SK-N-MC (cell line): ENCODE results near the gene WDR27.
"Not testable (repeated sequence)": the region's sequence is repeated elsewhere in the genome, so short reads cannot be mapped to it uniquely, and the experiment has no call there.

ENCODE experiments used
- DNase-seq: peaks from one replicate; pipeline ENCODE4 v3.0.0-alpha.2; 2011; ENCODE audit warnings: low read depth, low spot score
- H3K27ac ChIP-seq: fragments of 200-600 bp; sonication (generic); 2 replicates; pipeline ENCODE4 v1.5.1; 2016; ENCODE audit warnings: mixed run types
- H3K36me3 ChIP-seq: fragments of 200-600 bp; sonication (generic); 2 replicates; pipeline ENCODE4 v1.6.1; 2017; ENCODE audit warnings: antibody characterized with exemption, low read length, mixed read lengths; ENCODE audit not compliant: insufficient read depth
- H3K4me3 ChIP-seq: fragments of 200-600 bp; sonication (generic); 2 replicates; pipeline ENCODE4 v1.5.1; 2016
- H3K9ac ChIP-seq: fragments of 200-600 bp; sonication (generic); 2 replicates; pipeline ENCODE4 v1.8.0; 2017; ENCODE audit warnings: mixed run types, mixed read lengths; ENCODE audit not compliant: insufficient read length
- H3K9me3 ChIP-seq: fragments of 200-600 bp; sonication (generic); 2 replicates; pipeline ENCODE4 v1.6.1; 2017; ENCODE audit warnings: low read depth, mild to moderate bottlenecking, antibody characterized with exemption, low read length, moderate library complexity, mixed read lengths
- EZH2 ChIP-seq: fragments of 200-600 bp; sonication (generic); IDR thresholded peaks from one replicate; pipeline ENCODE4 v1.6.1; 2017; ENCODE audit warnings: antibody characterized with exemption
- FOXP2 ChIP-seq: optimal IDR thresholded peaks from 2 replicates; pipeline ENCODE3; 2011; ENCODE audit warnings: mild to moderate bottlenecking, moderate library complexity; ENCODE audit not compliant: insufficient read depth; ENCODE audit errors: extremely low read length, control extremely low read depth
- POLR2AphosphoS5 ChIP-seq: IDR thresholded peaks from 2 replicates; pipeline ENCODE4 v1.6.1; 2012; ENCODE audit warnings: mild to moderate bottlenecking, low read depth, low read length, borderline replicate concordance

WDR27 gene

DNA sequence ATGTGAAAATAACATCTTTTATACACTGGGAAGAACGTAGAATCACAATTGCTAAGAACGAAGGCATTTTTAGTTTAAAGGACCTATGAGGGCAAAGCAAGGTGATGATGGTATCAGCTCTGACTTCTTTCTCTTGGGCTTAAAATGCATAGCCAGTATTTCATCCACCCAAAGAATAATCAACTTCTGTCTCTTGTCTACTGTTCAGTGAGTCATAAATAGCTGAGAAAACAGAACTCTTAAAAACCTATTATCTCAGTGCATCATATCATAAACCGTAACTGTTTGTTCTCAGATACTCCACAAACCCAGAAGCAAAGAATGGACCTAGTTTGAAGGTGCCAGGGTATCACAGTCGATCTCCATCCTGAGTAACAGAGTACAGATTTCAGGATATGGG, 17.3 kb upstream of the WDR27 start:
- H3K9ac ChIP-seq, result no peak overlapping the region
- H3K36me3 ChIP-seq, result peaks cover 45% of the 10 kb centered on the region
- no peak for TF ChIP-seq EZH2
- no peak for TF ChIP-seq FOXP2
- no peak for TF ChIP-seq POLR2AphosphoS5
- no peak overlapping the region for H3K27ac ChIP-seq
- H3K9me3 ChIP-seq, result no peaks in the 10 kb centered on the region
- no peak overlapping the region for H3K4me3 ChIP-seq
- DNase-seq, result no peak

DNA sequence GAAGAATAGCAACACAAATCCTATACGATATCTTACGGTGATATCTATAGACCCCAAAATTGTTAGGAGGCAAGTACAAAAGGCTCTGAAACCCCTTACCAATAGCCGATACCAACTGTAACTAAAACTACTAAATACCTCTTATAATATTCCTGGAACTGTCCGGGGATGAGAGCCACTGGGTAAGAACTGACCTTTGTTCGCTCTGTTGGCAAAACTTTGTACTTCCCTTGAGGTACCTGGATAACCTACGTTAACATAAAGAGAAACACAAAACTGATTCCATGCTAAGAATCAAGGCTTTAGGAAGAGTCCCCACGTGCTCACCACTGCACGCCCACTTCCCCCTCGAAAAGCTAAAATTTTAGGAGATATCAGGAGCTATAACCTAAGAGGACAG, 12.8 kb upstream of the WDR27 start:
- Histone ChIP-seq H3K9me3 (no peaks in the 10 kb centered on the region), H3K9ac (no peak overlapping the region), H3K36me3 (peaks cover 76% of the 10 kb centered on the region), H3K27ac (no peak overlapping the region), H3K4me3 (no peak overlapping the region)
- no peak for TF ChIP-seq EZH2
- no peak for TF ChIP-seq POLR2AphosphoS5
- no peak for TF ChIP-seq FOXP2
- no peak for DNase-seq

DNA sequence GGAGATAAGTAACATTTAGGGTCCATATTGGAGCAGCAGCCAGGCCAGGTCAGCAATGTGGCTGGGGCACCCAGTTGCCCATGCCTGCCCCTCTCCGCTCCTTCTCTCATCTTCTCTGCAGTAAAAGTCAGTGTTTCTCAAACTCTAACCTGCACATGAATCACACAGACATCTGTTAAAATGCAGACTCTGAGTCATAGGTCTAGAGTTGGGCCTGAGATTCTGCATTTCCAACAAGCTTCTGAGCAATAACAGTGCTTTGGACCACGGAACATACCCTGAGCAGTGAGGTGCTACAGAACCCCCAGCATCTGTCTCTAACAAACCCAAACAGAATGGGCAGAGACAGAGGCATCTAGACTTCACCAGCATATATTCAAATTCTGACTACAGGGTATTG, 12.3 kb upstream of the WDR27 start:
- no peak for DNase-seq
- H3K9me3 ChIP-seq, result no peaks in the 10 kb centered on the region
- H3K9ac ChIP-seq, result no peak overlapping the region
- H3K4me3 ChIP-seq, result no peak overlapping the region
- TF ChIP-seq EZH2, result no peak
- TF ChIP-seq FOXP2, result no peak
- no peak for TF ChIP-seq POLR2AphosphoS5
- H3K36me3 ChIP-seq, result peaks cover 77% of the 10 kb centered on the region
- H3K27ac ChIP-seq, result no peak overlapping the region

DNA sequence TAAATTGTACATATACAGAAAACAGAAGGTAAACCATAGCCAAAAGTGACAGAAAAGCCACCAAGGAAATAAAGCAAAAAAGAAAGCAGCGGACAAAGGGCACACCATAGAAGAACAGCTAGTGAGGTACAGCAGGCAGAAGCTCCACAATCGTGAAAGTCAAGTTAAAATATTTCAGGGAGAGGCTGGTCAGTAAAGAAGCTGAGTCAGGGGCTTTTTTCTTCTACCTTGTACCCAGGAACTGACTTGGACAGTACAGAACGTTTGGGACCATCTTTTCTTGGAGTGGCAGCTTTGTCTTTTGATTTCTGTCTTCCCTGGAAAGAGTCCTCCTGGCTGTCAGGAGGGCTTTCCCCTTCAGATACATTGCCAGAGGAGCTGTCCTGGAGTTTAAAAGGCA, 8.2 kb upstream of the WDR27 start:
- Histone ChIP-seq H3K9me3 (no peaks in the 10 kb centered on the region), H3K4me3 (no peak overlapping the region), H3K27ac (no peak overlapping the region), H3K9ac (no peak overlapping the region), H3K36me3 (peaks cover 58% of the 10 kb centered on the region)
- DNase-seq, result no peak
- TF ChIP-seq FOXP2 (no peak), POLR2AphosphoS5 (no peak), EZH2 (no peak)

DNA sequence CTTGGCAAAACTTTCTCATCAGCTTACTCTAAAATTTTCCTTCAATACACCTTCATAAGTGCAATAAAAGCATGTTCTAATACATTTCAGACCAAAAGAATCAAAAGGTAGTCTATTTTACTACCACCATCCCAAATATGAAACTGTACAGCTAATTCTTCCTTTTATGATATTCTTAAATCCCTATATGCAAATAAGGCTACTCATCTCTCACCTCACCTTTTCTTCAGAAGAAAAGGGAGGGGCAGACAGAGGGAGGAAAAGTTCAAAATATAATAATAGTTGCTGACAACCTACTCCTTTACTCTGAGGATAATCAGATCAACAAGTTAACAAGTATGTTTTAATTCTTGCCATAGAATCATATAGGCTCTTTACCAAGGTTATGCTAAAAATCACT, 7.5 kb upstream of the WDR27 start:
- Histone ChIP-seq H3K36me3 (peaks cover 56% of the 10 kb centered on the region), H3K9ac (no peak overlapping the region), H3K4me3 (no peak overlapping the region), H3K27ac (no peak overlapping the region), H3K9me3 (no peaks in the 10 kb centered on the region)
- DNase-seq, result no peak
- no peak for TF ChIP-seq EZH2
- no peak for TF ChIP-seq FOXP2
- no peak for TF ChIP-seq POLR2AphosphoS5

DNA sequence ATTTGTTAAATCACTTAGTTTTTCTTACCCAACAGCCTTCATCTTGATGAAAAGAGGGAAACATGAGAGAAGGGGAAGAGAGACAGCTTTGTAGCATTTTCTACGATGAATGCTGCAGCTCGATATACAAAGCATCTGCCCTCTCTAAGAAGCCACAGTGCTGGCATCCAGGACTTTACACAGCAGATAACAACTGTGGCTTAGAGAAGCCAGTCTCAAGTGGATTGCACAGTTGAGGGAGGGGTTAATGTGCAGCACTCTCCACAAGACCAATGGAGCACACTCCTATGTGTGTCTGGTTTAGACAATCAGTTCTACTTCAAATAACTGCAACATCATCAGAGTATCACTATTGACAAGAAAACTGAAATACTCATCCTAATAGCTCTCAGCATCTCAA, 5.9 kb upstream of the WDR27 start:
- Histone ChIP-seq H3K36me3 (peaks cover 52% of the 10 kb centered on the region), H3K27ac (no peak overlapping the region), H3K4me3 (no peak overlapping the region), H3K9ac (no peak overlapping the region), H3K9me3 (no peaks in the 10 kb centered on the region)
- no peak for TF ChIP-seq FOXP2
- TF ChIP-seq POLR2AphosphoS5, result no peak
- TF ChIP-seq EZH2, result no peak
- DNase-seq, result no peak

DNA sequence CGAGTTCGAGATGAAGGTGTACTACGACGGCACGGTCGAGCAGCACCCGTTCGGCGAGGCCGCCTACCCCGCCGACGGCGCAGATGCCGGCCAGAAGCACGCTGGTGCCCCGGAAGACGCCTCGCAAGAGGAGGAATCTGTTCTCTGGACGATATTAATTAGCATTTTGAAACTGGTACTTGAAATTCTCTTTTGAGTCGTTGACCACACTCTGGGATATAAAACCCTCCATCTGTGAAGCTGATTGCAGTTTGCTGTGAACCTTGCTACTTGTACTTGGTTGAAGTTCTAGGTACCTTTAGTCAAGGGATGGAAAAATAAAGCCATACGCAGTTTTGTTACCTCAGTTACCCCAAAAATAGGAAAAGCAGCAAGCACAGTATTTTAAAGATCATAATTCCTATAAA, 1.0 kb upstream of the WDR27 start:
- peak overlapping the region; percentile 95 for H3K9ac ChIP-seq
- peak overlapping the region; percentile 95 for H3K4me3 ChIP-seq
- no peaks in the 10 kb centered on the region for H3K9me3 ChIP-seq
- TF ChIP-seq FOXP2 (no peak), POLR2AphosphoS5 (peak; percentile 18; the same call in 1 of the 2 replicates)
- no peak for DNase-seq
- no peak overlapping the region for H3K27ac ChIP-seq
- peaks cover 24% of the 10 kb centered on the region for H3K36me3 ChIP-seq

DNA sequence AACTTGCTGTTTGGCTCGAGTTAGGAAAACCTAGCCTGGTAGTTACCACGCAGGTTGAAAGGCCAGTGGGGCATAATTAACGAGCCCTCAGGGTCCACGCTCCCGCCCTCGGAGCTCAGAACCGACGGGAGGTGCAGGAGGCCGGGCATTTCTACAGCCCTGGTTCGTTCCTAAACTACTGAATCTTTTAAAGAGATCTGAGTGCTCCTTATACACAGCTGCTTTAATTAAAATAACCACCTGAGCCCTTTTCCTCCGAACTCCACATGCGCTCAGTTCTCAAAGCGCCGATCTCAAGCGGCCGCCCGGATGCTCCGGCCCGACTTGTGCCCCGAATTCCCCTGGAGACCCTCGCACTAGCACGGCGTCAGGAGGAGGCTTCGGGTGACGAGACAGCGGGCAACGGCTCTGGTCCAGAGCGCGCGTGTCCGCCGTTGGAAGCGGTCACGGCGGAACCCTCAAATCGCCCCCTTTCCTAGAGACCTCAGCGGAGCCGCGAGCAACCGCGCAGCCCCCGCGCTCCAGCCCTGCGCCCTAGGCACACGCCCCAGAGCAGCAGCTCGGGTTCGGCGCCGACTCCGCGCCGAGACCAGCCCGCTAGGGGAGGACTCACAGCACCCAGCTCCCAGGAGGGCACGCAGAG, 397 bp downstream of the WDR27 start:
- Histone ChIP-seq H3K9ac (peak overlapping the region; percentile 95), H3K27ac (no peak overlapping the region), H3K9me3 (no peaks in the 10 kb centered on the region), H3K4me3 (peak overlapping the region; percentile 95), H3K36me3 (peaks cover 24% of the 10 kb centered on the region)
- no peak for DNase-seq
- TF ChIP-seq POLR2AphosphoS5, result no peak
- TF ChIP-seq FOXP2, result no peak
- no peak for TF ChIP-seq EZH2

DNA sequence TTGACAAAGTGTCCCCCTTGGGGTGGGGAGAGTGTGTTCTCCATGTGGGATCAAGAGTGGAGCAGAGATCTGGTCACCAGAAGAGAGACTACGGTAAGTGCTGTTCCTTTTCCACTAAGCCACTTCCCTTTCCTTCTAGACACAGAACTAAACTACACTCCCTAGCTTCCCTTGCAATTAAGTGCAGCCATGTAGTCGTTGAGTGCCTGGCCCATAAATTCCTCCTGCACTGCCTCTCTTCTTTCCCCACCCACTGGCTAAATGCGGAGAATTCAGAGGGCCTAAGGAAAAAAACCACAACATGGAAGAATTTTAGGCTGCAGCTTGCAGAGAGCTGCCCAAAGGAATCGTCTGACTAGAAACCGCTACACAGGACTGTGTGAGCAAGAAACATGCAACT, 1.5 kb downstream of the WDR27 start:
- DNase-seq, result no peak
- peak overlapping the region; percentile 95 for H3K4me3 ChIP-seq
- peak overlapping the region; percentile 95 for H3K9ac ChIP-seq
- H3K9me3 ChIP-seq, result no peaks in the 10 kb centered on the region
- H3K36me3 ChIP-seq, result peaks cover 20% of the 10 kb centered on the region
- TF ChIP-seq FOXP2 (no peak), POLR2AphosphoS5 (peak; percentile 21; the same call in 1 of the 2 replicates), EZH2 (no peak)
- no peak overlapping the region for H3K27ac ChIP-seq

DNA sequence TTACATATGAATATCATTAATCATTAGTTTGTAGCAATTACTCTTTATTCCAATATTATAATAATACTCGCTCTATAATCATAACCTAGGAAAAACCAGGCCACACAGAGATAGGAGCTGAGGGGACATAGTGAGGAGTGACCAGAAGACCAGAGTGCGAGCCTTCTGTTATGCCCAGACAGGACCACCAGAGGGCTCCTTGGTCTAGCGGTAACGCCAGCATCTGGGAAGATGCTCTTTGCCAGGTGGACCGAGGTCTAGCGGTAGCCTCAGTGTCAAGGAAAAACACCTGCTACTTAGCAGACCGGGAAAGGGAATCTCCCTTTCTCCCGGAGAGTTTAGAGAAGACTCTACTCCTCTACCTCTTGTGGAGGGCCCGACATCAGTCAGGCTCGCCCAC, 4.7 kb downstream of the WDR27 start:
- peaks cover 12% of the 10 kb centered on the region; the same call in 1 of the 2 replicates for H3K36me3 ChIP-seq
- not testable (repeated sequence) for DNase-seq, H3K4me3 ChIP-seq, H3K9me3 ChIP-seq, H3K9ac ChIP-seq, H3K27ac ChIP-seq
